Kidney (tissue), 14 donors: ENCODE data around the gene TNFAIP2. TPM values are rescaled to one million over a fixed set of nuclear protein-coding genes. Genes with fewer than 3 reads are reported as not detected.

Experiments
- DNase-seq, 5 donors: peaks; one replicate each; pipeline ENCODE4 v3.0.0-alpha.2; 2013 to 2020
- FAIRE-seq: peaks from 2 replicates; lab custom pipeline; 2012; peaks lifted over from hg19 to GRCh38; lab: Jason Lieb, UNC
- H3K27ac ChIP-seq, 2 donors: one replicate each; pipeline ENCODE4 v1.7.0; 2013; ENCODE audit warnings: low read depth in 2 of 2, low read length in 2 of 2, inconsistent platforms in 1 of 2
- H3K27me3 ChIP-seq: one replicate; pipeline ENCODE4 v1.7.1; 2013; ENCODE audit warnings: low read length, inconsistent platforms; ENCODE audit not compliant: control insufficient read depth, insufficient read depth
- H3K36me3 ChIP-seq, 3 donors: one replicate each; pipeline versions ENCODE4 v1.7.0 to v1.7.1; 2013; ENCODE audit warnings: low read length in 3 of 3, control low read depth in 1 of 3, inconsistent platforms in 1 of 3; ENCODE audit not compliant: insufficient read depth in 3 of 3, control insufficient read depth in 2 of 3
- H3K4me1 ChIP-seq, 3 donors: one replicate each; pipeline versions ENCODE4 v1.7.0 to v1.7.1; 2013; ENCODE audit warnings: low read length in 3 of 3, inconsistent platforms in 1 of 3, low read depth in 1 of 3; ENCODE audit not compliant: control insufficient read depth in 2 of 3, insufficient read depth in 2 of 3
- H3K4me3 ChIP-seq, 3 donors: one replicate each; pipeline versions ENCODE4 v1.7.0 to v1.8.1; 2013; ENCODE audit warnings: low read length in 3 of 3, control low read depth in 1 of 3, inconsistent platforms in 1 of 3
- H3K9ac ChIP-seq, 3 donors: one replicate each; pipeline versions ENCODE4 v1.7.0 to v1.7.1; 2013; ENCODE audit warnings: low read length in 3 of 3, control low read depth in 1 of 3, inconsistent platforms in 1 of 3
- H3K9me3 ChIP-seq, 3 donors: one replicate each; pipeline versions ENCODE4 v1.7.0 to v1.7.1; 2013; ENCODE audit warnings: low read length in 3 of 3, control low read depth in 1 of 3, inconsistent platforms in 1 of 3; ENCODE audit not compliant: control insufficient read depth in 2 of 3, insufficient read depth in 1 of 3
- intact Hi-C: fragments of 100-400 bp; cut with DNase I; formaldehyde crosslinking; loops from one replicate; pipeline ENCODE4 v1.11.1; 2022
- polyA plus RNA-seq: library from polyadenylated mRNA; stranded (reverse); fragments of 350-450 nt; fragmentation: Illumina TruSeq; extraction: RNeasy Lipid Tissue Mini Kit (QIAGEN cat#74804); gene quantifications from one replicate; pipeline ENCODE4 v1.2.3, GENCODE V29; 2014; ENCODE audit warnings: low read depth, low replicate concordance; ENCODE audit not compliant: insufficient read depth
- total RNA-seq: library from RNA; stranded (reverse); fragmentation: NEBNext Ultra II Directional; extraction: Animal tissue kit (Norgen Biotek cat#: 25700); gene quantifications from one replicate; pipeline ENCODE4 v1.2.1, GENCODE V29; 2021
- TF ChIP-seq, protein P1 (sequence below): IDR thresholded peaks from 3 replicates; pipeline ENCODE4 v1.5.1; 2012; ENCODE audit warnings: mild to moderate bottlenecking, moderate library complexity, borderline replicate concordance; ENCODE audit not compliant: insufficient read depth; ENCODE audit errors: extremely low read depth
- donor health status: control.
- donor health status: control.
- donor health status: control.
- donor health status: control.
- donor health status: control.
- donor health status: DM: yes; HTN: yes; CAD: no.
- donor health status: Normal renal cell carcinoma (clear cell type).

TNFAIP2 gene
- total and polyA plus RNA-seq, 2 donors from 2014 or later: 42.9 to 301 TPM

DNA sequence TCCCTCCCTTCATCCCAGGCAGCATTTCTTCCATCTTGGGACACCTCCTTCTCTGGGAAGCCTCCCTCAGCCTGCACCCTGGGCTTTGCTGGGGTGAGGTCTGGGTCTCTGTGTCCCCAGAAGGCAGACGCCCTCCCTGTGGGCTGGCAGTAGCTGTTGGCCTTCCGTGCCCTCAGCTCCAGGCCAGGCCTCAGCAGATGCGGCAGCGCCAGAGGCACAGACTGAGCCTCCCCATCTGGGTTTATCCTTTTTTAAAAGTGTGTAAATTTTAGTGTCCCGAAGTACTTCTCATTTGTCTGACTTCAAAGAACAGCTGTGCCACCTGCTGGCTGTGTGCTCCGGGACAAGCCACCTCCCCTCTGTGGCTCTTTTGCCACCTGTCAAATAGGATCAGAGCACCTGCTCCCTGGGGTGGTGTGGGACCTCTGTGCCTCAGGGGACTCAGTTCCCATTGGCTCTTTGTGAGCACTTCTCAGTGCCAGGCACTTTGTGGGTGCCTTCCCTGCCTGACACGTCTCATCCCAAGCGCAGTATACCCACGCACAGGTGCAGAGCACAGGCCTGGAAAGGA, 17.6 kb upstream of the TNFAIP2 start:
- TF ChIP-seq, protein P1, sequence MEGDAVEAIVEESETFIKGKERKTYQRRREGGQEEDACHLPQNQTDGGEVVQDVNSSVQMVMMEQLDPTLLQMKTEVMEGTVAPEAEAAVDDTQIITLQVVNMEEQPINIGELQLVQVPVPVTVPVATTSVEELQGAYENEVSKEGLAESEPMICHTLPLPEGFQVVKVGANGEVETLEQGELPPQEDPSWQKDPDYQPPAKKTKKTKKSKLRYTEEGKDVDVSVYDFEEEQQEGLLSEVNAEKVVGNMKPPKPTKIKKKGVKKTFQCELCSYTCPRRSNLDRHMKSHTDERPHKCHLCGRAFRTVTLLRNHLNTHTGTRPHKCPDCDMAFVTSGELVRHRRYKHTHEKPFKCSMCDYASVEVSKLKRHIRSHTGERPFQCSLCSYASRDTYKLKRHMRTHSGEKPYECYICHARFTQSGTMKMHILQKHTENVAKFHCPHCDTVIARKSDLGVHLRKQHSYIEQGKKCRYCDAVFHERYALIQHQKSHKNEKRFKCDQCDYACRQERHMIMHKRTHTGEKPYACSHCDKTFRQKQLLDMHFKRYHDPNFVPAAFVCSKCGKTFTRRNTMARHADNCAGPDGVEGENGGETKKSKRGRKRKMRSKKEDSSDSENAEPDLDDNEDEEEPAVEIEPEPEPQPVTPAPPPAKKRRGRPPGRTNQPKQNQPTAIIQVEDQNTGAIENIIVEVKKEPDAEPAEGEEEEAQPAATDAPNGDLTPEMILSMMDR: no peak
- H3K9ac ChIP-seq: no peak overlapping the region
- H3K4me1 ChIP-seq: peaks cover 0 to 19% (median 5%) of the 10 kb centered on the region in 3 donors
- no peak for DNase-seq
- no peak overlapping the region for H3K4me3 ChIP-seq
- no peaks in the 10 kb centered on the region for H3K9me3 ChIP-seq
- no peak for FAIRE-seq
- H3K27ac ChIP-seq: no peak overlapping the region
- intact Hi-C loops: loop anchor here (10.0 kb wide), 2 partner anchors 69 to 189 kb away; no protein-coding TSS in a partner anchor
- H3K27me3 ChIP-seq: peaks cover 11% of the 10 kb centered on the region
- H3K36me3 ChIP-seq: no peaks in the 10 kb centered on the region

DNA sequence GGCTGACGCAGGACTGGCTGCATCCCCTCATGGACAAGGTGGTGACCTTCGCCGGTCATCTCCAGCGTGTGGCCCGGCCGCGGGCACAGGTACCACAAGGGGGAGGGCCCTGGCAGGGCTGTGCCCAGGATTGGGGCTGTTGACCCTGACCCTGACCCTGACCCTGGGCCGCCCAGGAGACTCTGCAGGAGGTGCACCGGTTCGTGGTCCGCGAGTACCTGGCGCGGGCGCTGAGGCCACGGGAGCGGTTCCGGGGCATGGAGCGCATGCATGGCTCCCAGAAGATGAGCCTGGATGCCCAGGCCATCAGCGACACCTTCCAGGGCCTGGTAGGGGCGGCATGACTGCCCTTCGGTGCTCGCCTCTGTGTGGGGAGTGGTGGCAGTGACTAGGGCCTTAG, 15.8 kb upstream of the TNFAIP2 start:
- TF ChIP-seq, protein P1: no peak
- intact Hi-C loops: loop anchor here (10.0 kb wide), 2 partner anchors 67 to 187 kb away; no protein-coding TSS in a partner anchor
- Histone ChIP-seq H3K9ac (no peak overlapping the region), H3K4me1 (peaks cover 0 to 25% (median 6%) of the 10 kb centered on the region in 3 donors), H3K27ac (no peak overlapping the region), H3K9me3 (no peaks in the 10 kb centered on the region), H3K4me3 (no peak overlapping the region), H3K36me3 (no peaks in the 10 kb centered on the region), H3K27me3 (peaks cover 11% of the 10 kb centered on the region)
- DNase-seq: no peak
- no peak for FAIRE-seq

DNA sequence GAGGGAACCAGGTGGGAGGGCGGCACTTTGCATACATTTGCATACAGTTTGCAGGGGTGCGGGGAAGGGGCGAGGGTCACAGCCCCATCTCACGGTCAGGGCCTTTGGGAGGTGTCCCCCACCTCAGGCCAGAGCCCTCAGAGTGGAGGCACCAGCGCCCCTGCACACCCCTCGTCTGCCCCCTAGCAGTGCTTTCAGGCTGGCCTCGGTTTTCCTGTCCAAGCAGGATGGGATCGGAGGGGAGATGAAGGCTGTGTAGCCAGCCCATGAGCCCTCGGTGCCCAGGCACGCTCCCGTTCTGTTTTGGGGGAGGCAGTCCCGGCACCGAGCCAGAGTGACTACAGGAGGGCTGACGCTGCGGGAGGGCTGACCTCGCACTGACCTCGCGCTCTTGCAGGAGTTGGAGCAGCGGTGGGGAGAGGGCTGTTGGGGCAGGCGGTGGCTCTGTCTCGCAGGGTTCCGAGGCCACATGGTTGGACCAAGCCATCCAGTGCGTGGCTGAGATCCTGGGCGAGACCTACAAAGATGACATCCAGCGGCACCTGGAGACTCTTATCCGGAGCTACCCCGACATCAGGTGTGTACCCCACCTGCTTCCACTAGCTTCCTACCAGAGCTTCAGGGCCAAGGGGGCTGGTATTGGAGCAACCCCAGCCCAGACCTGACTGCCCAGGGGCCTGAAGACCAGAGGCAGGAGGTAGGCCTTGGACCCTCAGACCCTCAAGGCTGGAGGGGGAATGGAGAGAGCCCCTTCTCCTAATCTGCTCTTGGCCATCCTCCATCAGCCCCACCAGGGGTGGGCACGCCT, 15.1 kb upstream of the TNFAIP2 start:
- intact Hi-C loops: loop anchor here (10.0 kb wide), 2 partner anchors 67 to 187 kb away; no protein-coding TSS in a partner anchor
- H3K9me3 ChIP-seq: no peaks in the 10 kb centered on the region
- no peak for FAIRE-seq
- peaks cover 0 to 27% (median 6%) of the 10 kb centered on the region in 3 donors for H3K4me1 ChIP-seq
- no peaks in the 10 kb centered on the region for H3K36me3 ChIP-seq
- peaks cover 6% of the 10 kb centered on the region for H3K27me3 ChIP-seq
- TF ChIP-seq, protein P1: no peak
- no peak for DNase-seq
- H3K9ac ChIP-seq: no peak overlapping the region
- H3K27ac ChIP-seq: no peak overlapping the region
- no peak overlapping the region for H3K4me3 ChIP-seq
